ENCODE measurements around the gene TRAPPC6A.

DNA sequence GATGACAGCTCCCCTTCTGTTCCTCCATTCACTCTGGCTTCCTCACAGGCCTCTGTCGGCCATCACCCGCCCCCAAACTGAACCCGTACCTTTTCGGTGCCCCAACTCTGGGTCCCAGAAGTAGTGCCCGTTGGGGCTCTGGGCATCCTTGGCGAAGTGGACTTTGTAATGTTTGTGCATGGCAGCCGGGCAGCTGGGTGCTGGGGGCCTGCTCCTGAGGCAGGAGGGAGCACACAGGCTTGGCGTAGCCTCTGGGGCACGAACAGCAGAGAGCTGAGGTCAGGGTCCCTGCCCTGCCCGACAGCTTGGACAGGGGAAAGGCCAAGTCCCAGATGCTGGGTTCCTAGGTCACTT is 18.1 kb downstream of the TRAPPC6A start:
- TF ChIP-seq SRSF3 (IDR thresholded peaks at IDR 0.05; ENCODE audit: insufficient read depth, low read length) = no peak
- no peak for TF ChIP-seq FOXA1 (IDR thresholded peaks at IDR 0.05; ENCODE audit: borderline replicate concordance)
- no peak for TF ChIP-seq SMAD1 (IDR thresholded peaks at IDR 0.05; ENCODE audit: low read depth, low read length, partially characterized antibody)
- TF ChIP-seq, protein P1, sequence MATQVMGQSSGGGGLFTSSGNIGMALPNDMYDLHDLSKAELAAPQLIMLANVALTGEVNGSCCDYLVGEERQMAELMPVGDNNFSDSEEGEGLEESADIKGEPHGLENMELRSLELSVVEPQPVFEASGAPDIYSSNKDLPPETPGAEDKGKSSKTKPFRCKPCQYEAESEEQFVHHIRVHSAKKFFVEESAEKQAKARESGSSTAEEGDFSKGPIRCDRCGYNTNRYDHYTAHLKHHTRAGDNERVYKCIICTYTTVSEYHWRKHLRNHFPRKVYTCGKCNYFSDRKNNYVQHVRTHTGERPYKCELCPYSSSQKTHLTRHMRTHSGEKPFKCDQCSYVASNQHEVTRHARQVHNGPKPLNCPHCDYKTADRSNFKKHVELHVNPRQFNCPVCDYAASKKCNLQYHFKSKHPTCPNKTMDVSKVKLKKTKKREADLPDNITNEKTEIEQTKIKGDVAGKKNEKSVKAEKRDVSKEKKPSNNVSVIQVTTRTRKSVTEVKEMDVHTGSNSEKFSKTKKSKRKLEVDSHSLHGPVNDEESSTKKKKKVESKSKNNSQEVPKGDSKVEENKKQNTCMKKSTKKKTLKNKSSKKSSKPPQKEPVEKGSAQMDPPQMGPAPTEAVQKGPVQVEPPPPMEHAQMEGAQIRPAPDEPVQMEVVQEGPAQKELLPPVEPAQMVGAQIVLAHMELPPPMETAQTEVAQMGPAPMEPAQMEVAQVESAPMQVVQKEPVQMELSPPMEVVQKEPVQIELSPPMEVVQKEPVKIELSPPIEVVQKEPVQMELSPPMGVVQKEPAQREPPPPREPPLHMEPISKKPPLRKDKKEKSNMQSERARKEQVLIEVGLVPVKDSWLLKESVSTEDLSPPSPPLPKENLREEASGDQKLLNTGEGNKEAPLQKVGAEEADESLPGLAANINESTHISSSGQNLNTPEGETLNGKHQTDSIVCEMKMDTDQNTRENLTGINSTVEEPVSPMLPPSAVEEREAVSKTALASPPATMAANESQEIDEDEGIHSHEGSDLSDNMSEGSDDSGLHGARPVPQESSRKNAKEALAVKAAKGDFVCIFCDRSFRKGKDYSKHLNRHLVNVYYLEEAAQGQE (IDR thresholded peaks at IDR 0.05; ENCODE audit: borderline replicate concordance) = no peak
- TF ChIP-seq, protein P1 (CRISPR knock-in tag; IDR thresholded peaks at IDR 0.05; ENCODE audit: low read depth) = no peak
- TF ChIP-seq, protein P2, sequence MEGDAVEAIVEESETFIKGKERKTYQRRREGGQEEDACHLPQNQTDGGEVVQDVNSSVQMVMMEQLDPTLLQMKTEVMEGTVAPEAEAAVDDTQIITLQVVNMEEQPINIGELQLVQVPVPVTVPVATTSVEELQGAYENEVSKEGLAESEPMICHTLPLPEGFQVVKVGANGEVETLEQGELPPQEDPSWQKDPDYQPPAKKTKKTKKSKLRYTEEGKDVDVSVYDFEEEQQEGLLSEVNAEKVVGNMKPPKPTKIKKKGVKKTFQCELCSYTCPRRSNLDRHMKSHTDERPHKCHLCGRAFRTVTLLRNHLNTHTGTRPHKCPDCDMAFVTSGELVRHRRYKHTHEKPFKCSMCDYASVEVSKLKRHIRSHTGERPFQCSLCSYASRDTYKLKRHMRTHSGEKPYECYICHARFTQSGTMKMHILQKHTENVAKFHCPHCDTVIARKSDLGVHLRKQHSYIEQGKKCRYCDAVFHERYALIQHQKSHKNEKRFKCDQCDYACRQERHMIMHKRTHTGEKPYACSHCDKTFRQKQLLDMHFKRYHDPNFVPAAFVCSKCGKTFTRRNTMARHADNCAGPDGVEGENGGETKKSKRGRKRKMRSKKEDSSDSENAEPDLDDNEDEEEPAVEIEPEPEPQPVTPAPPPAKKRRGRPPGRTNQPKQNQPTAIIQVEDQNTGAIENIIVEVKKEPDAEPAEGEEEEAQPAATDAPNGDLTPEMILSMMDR (IDR thresholded peaks at IDR 0.05 in 2 of 3, conservative IDR thresholded peaks at IDR 0.05 in 1 of 3; ENCODE audit: insufficient read depth in 2 of 3, low read depth in 1 of 3, low read length in 3 of 3) = no peak
- TF ChIP-seq, protein P3, sequence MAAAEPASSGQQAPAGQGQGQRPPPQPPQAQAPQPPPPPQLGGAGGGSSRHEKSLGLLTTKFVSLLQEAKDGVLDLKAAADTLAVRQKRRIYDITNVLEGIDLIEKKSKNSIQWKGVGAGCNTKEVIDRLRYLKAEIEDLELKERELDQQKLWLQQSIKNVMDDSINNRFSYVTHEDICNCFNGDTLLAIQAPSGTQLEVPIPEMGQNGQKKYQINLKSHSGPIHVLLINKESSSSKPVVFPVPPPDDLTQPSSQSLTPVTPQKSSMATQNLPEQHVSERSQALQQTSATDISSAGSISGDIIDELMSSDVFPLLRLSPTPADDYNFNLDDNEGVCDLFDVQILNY (CRISPR knock-in tag; IDR thresholded peaks at IDR 0.05) = no peak
- no peak for TF ChIP-seq ZNF324 (CRISPR knock-in tag; IDR thresholded peaks at IDR 0.05)
- TF ChIP-seq SIX5 (IDR thresholded peaks at IDR 0.05; ENCODE audit: borderline replicate concordance in 1 of 2, insufficient read depth in 1 of 2, low read depth in 1 of 2, low read length in 2 of 2) = no peak
- no peak for TF ChIP-seq IRF2 (CRISPR knock-in tag; IDR thresholded peaks at IDR 0.05)
- TF ChIP-seq SIN3A (IDR thresholded peaks at IDR 0.05; ENCODE audit: borderline replicate concordance in 2 of 2, control insufficient read depth in 1 of 2, low read depth in 2 of 2, low read length in 2 of 2) = no peak
- TF ChIP-seq, protein P4, sequence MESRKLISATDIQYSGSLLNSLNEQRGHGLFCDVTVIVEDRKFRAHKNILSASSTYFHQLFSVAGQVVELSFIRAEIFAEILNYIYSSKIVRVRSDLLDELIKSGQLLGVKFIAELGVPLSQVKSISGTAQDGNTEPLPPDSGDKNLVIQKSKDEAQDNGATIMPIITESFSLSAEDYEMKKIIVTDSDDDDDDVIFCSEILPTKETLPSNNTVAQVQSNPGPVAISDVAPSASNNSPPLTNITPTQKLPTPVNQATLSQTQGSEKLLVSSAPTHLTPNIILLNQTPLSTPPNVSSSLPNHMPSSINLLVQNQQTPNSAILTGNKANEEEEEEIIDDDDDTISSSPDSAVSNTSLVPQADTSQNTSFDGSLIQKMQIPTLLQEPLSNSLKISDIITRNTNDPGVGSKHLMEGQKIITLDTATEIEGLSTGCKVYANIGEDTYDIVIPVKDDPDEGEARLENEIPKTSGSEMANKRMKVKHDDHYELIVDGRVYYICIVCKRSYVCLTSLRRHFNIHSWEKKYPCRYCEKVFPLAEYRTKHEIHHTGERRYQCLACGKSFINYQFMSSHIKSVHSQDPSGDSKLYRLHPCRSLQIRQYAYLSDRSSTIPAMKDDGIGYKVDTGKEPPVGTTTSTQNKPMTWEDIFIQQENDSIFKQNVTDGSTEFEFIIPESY (CRISPR knock-in tag; IDR thresholded peaks at IDR 0.05) = no peak
- TF ChIP-seq BRF1 (IDR thresholded peaks at IDR 0.05; ENCODE audit: borderline replicate concordance, extremely low read depth, insufficient read length) = no peak

Data from K562 (cell line).